Ishikawa (cell line): ENCODE results near the gene DLGAP3.

Source experiments
- CEBPB ChIP-seq: IDR thresholded peaks from 2 replicates; pipeline ENCODE4 v1.6.1; 2012
- CREB1 ChIP-seq: IDR thresholded peaks from 2 replicates; pipeline ENCODE4 v1.6.1; 2012; ENCODE audit warnings: low read depth
- EGR1 ChIP-seq: IDR thresholded peaks from 2 replicates; pipeline ENCODE4 v1.6.1; 2012
- EP300 ChIP-seq: IDR thresholded peaks from 2 replicates; pipeline ENCODE4 v1.6.1; 2012; ENCODE audit warnings: borderline replicate concordance
- FOXM1 ChIP-seq: IDR thresholded peaks from 2 replicates; pipeline ENCODE4 v1.6.1; 2012; ENCODE audit warnings: low read depth, borderline replicate concordance
- NFIC ChIP-seq: IDR thresholded peaks from 2 replicates; pipeline ENCODE4 v1.6.1; 2012
- RAD21 ChIP-seq: IDR thresholded peaks from 2 replicates; pipeline ENCODE4 v1.6.1; 2012; ENCODE audit warnings: low read depth
- REST ChIP-seq: IDR thresholded peaks from 2 replicates; pipeline ENCODE4 v1.6.1; 2012; ENCODE audit warnings: low read depth, mild to moderate bottlenecking
- TAF1 ChIP-seq: IDR thresholded peaks from 2 replicates; pipeline ENCODE4 v1.6.1; 2012; ENCODE audit warnings: low read depth, mild to moderate bottlenecking
- TCF12 ChIP-seq: IDR thresholded peaks from 2 replicates; pipeline ENCODE4 v1.6.1; 2012; ENCODE audit warnings: low read depth
- TEAD4 ChIP-seq: IDR thresholded peaks from 2 replicates; pipeline ENCODE4 v1.6.1; 2012
- YY1 ChIP-seq: IDR thresholded peaks from 2 replicates; pipeline ENCODE4 v1.6.1; 2012; ENCODE audit warnings: low read depth
- ZBTB7A ChIP-seq: IDR thresholded peaks from 2 replicates; pipeline ENCODE4 v1.6.1; 2012; ENCODE audit warnings: low read depth
- TF ChIP-seq, protein P1 (sequence below): IDR thresholded peaks from 2 replicates; pipeline ENCODE4 v1.6.1; 2012
- TF ChIP-seq, protein P2 (sequence below): IDR thresholded peaks from 2 replicates; pipeline ENCODE4 v1.6.1; 2012

DLGAP3 gene

DNA sequence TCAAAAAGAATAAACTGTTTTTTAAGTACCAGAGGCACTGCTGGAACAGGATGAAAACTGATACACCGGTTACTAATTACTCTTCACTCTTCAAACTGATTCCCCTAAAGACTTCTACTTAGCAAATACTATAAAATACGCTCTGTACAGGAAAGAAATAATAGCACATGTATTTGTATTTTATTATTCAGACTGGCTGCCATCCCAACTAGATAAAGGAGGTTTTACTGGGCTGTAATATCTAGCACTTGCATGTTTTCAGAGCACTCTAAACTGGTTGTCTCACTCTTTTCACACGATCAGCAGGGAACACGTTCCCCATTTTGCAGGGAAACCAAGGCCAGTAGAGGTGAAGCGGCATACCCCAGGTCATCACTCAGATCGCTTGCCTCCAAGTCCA is 79.1 kb downstream of the DLGAP3 start:
- TF ChIP-seq TEAD4 (no peak), EP300 (no peak), REST (no peak), CEBPB (no peak), ZBTB7A (no peak), FOXM1 (no peak), RAD21 (no peak), YY1 (no peak), NFIC (no peak), EGR1 (no peak), TCF12 (no peak), CREB1 (no peak), TAF1 (no peak)
- TF ChIP-seq, protein P1, sequence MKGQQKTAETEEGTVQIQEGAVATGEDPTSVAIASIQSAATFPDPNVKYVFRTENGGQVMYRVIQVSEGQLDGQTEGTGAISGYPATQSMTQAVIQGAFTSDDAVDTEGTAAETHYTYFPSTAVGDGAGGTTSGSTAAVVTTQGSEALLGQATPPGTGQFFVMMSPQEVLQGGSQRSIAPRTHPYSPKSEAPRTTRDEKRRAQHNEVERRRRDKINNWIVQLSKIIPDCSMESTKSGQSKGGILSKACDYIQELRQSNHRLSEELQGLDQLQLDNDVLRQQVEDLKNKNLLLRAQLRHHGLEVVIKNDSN, result no peak
- TF ChIP-seq, protein P2, sequence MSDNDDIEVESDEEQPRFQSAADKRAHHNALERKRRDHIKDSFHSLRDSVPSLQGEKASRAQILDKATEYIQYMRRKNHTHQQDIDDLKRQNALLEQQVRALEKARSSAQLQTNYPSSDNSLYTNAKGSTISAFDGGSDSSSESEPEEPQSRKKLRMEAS, result no peak

- TF ChIP-seq CREB1 (no peak), CEBPB (no peak), YY1 (no peak), TCF12 (no peak), ZBTB7A (no peak), EP300 (no peak), NFIC (no peak), RAD21 (no peak)
- TF ChIP-seq, protein P1, result no peak
- TF ChIP-seq, protein P2, result no peak
Measured at GRCh38 chr1:34847094-34847493, 82.4 kb downstream of the DLGAP3 start.

GRCh38 chr1:34846265-34846664 is 83.2 kb downstream of the DLGAP3 start:
- TF ChIP-seq FOXM1 (no peak), YY1 (no peak), CEBPB (no peak), CREB1 (no peak), TCF12 (no peak), NFIC (no peak), EP300 (no peak), EGR1 (no peak), TAF1 (no peak)
- TF ChIP-seq, protein P2, result no peak

DNA sequence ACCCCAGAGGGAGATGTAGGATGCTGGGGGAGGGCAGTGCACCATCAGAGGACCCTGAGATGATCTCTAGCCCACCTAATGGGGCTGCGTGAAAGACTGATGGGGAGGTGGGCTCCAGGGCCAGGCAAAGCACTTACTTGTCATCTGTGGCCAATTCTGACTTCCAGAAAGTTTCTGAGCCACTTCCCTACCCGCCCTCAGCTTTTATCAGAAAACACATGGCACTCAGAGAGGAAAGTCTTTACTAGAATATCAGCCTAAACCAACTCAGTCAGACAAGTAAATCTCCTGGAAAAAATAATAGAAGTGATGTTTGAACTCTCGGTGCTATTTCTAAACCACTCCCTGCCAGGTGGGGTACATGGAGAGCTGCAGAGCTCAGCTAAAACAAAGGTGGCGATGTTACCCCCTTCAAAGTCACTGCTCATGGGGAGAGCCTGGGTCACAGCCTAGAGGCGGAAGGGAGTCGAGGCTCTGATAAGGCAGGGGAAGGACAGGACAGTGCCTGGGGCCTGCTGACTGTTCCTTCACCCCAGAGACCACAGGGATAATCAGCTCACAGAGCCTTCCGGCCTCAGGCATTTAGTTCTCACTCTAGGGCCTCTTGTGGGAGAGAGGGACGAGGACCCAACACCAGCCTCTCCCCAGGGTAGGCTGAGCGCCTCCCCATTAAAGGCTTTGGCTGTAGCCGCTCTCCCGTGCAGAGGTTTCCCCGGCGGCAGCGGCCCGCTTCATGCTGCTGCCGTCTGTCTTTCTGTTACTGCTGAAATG is 84.1 kb downstream of the DLGAP3 start:
- TF ChIP-seq NFIC, result no peak
- no peak for TF ChIP-seq TCF12
- TF ChIP-seq CREB1, result no peak

GRCh38 chr1:34844252-34844634 is 85.2 kb downstream of the DLGAP3 start:
- TF ChIP-seq TCF12 (no peak), EGR1 (no peak), TEAD4 (no peak), CEBPB (no peak), ZBTB7A (no peak)

DNA sequence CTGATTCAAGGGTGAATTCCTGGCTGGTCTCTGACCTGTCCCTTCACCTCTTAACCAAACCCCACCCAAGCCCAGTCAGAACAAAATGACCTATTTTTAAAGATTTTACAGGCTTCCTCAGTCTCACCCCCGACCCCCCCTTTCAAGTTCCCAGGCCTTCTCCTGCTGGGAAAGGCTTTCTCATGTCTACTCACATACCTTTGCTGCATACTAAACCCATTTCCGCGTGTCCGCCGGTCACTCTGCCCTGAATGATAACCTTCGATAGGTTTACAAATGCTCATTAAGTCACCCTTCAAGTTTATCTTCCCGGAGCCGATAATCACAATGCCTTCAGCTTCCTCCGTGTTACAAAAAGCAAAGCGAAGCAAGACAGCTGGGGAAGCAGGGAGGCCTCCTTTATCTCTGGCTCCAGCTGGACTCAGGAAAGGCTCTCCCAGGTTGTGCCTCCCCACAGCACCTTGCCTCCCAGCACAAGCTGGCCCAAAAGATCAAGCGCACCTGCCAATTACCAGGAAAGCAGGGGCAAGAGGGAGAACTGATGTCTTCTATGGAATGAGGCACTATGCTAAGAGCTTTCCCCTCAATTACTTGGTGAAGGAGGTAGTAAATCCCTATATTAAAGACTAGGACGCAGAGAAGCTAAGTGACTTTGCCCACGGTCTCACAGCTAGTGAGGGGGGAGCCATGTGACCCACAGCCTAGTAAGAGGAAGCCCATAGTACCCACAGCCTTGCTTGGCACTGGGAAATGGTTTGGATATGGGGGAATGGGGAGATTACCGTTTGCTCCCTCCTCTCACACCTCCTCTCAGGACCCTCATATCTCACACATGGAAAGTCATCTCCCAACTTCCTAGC is 85.8 kb downstream of the DLGAP3 start:
- TF ChIP-seq REST (no peak), TCF12 (no peak), CEBPB (no peak), TAF1 (no peak), EP300 (no peak), EGR1 (no peak), CREB1 (no peak), YY1 (no peak), RAD21 (no peak), FOXM1 (no peak), TEAD4 (no peak), NFIC (no peak), ZBTB7A (no peak)
- TF ChIP-seq, protein P1, result no peak
- TF ChIP-seq, protein P2, result no peak
